K562 treated with DMSO at 1 percent for 12 hours (cell line): ENCODE data around the gene FAM209B. TPM values are rescaled to one million over a fixed set of nuclear protein-coding genes. Genes with fewer than 3 reads are reported as not detected.

Experiments
- total RNA-seq: library from RNA; unstranded; fragments of 300-600 nt; gene quantifications from 2 replicates; pipeline ENCODE4 v1.2.3, GENCODE V29; 2022; ENCODE audit not compliant: insufficient read depth

Gene FAM209B, protein sequence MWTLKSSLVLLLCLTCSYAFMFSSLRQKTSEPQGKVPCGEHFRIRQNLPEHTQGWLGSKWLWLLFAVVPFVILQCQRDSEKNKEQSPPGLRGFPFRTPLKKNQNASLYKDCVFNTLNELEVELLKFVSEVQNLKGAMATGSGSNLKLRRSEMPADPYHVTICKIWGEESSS
- total RNA-seq = not detected in 2 replicates

GRCh38 chr20:56532946-56533345 is at the start of gene FAM209B:
FAM209B (plus strand) TSS chr20:56533246; CDS start chr20:56533342, 96 bp downstream.

GRCh38 chr20:56524444-56524843 is 8.6 kb upstream of the FAM209B start, which contains the start of gene FAM209A:
FAM209A (plus strand) TSS chr20:56524744; CDS start chr20:56524809, 65 bp downstream.

Other genes starting within 250 kb of the FAM209B start
- 28.0 and 59.5 TPM in 2 replicates for gene FAM210B, start 174.3 kb upstream of the FAM209B start, total RNA-seq
- 55.1 and 95.2 TPM in 2 replicates for gene AURKA, start 141.0 kb upstream of the FAM209B start, total RNA-seq
- 16.9 and 31.8 TPM in 2 replicates for gene CSTF1, start 140.6 kb upstream of the FAM209B start, total RNA-seq
- 6.3 and 19.1 TPM in 2 replicates for gene CASS4, start 121.0 kb upstream of the FAM209B start, total RNA-seq
- 57.0 and 67.5 TPM in 2 replicates for gene RTF2, start 64.6 kb upstream of the FAM209B start, total RNA-seq
- gene FAM209A, start 8.5 kb upstream of the FAM209B start, total RNA-seq = 1.3 TPM in 1 of 2 replicates, not detected in the other
- not detected in 2 replicates for gene TFAP2C, start 96.1 kb downstream of the FAM209B start, total RNA-seq